HepG2 (cell line): ENCODE data around the gene FBN2. TPM values are rescaled to one million over a fixed set of nuclear protein-coding genes. Genes with fewer than 3 reads are reported as not detected.

Source experiments
- ATAC-seq: fragments of 200-7000 bp; cut with Tn5 transposase; 3 replicates; pipeline ENCODE4 v1.9.1; 2020; ENCODE audit warnings: mild to moderate bottlenecking, moderate library complexity
- BruUV-seq: library from RNA; stranded (reverse); fragments of 400-500 nt; replicated peaks from 2 replicates; lab custom pipeline; 2021; lab: Mats Ljungman, UMichigan
- CTCF ChIA-PET: fragments of 300-600 bp; formaldehyde crosslinking; extraction: SDS; loops from one replicate; lab custom pipeline; 2021; ENCODE audit warnings: low total read pairs, inconsistent platforms, low intra/inter-chr PET ratio; lab: Yijun Ruan, JAX
- POLR2A ChIA-PET: fragments of 350-600 bp; sonication (Branson Sonifier 250); formaldehyde crosslinking; loops from one replicate; lab custom pipeline; 2020; ENCODE audit warnings: antibody characterized with exemption, inconsistent platforms; lab: Yijun Ruan, JAX
- DNase-seq: peaks from one replicate; pipeline ENCODE4 v3.0.0-alpha.2; 2015; ENCODE audit warnings: low spot score
- FAIRE-seq: peaks from 3 replicates; lab custom pipeline; 2011; peaks lifted over from hg19 to GRCh38; lab: Jason Lieb, UNC
- H2AFZ ChIP-seq: one replicate; pipeline ENCODE4 v1.6.1; 2011; ENCODE audit warnings: low read length, inconsistent platforms
- H3K27ac ChIP-seq: fragments of 300-600 bp; 3 replicates; pipeline ENCODE4 v1.8.0; 2011; ENCODE audit warnings: mixed run types, mild to moderate bottlenecking, mixed read lengths, low read length, inconsistent platforms; ENCODE audit not compliant: insufficient read depth; ENCODE audit errors: extremely low read length
- H3K27me3 ChIP-seq, 2 experiments: fragments of 200-600 bp in 1 of 2; 2 replicates in 1 of 2; 3 replicates in 1 of 2; pipeline versions ENCODE4 v1.6.0 to v1.8.0; 2011; ENCODE audit warnings: low read length in 2 of 2, mild to moderate bottlenecking in 2 of 2, moderate library complexity in 2 of 2, inconsistent platforms in 1 of 2; ENCODE audit not compliant: insufficient read depth in 2 of 2, control insufficient read depth in 1 of 2
- H3K36me3 ChIP-seq, 2 experiments: fragments of 200-600 bp in 1 of 2; replicated peaks in 1 of 2; 2 replicates in 1 of 2; 3 replicates in 1 of 2; pipeline versions ENCODE4 v1.5.1 to v1.8.0; 2011; ENCODE audit warnings: low read length in 2 of 2, inconsistent platforms in 1 of 2; ENCODE audit not compliant: insufficient read depth in 2 of 2, control insufficient read depth in 1 of 2
- H3K4me1 ChIP-seq: 2 replicates; pipeline ENCODE4 v1.5.1; 2012; ENCODE audit warnings: low read length, inconsistent platforms; ENCODE audit not compliant: insufficient read depth
- H3K4me2 ChIP-seq: 2 replicates; pipeline ENCODE4 v1.6.0; 2011; ENCODE audit warnings: low read depth, low read length, inconsistent platforms
- H3K4me3 ChIP-seq, 3 experiments: fragments of 200-600 bp in 1 of 3; sonication (generic), shearing (Covaris generic) in 1 of 3; replicated peaks in 1 of 3; 2 replicates each; pipeline ENCODE4 v1.5.1; 2011 to 2016; ENCODE audit warnings: low read length in 3 of 3, inconsistent platforms in 2 of 3, low read depth in 2 of 3, mild to moderate bottlenecking in 2 of 3, control low read depth in 1 of 3, mixed read lengths in 1 of 3; ENCODE audit not compliant: insufficient read depth in 1 of 3
- H3K79me2 ChIP-seq: one replicate; pipeline ENCODE4 v1.6.1; 2011; ENCODE audit warnings: low read length, inconsistent platforms; ENCODE audit not compliant: insufficient read depth
- H3K9ac ChIP-seq: 2 replicates; pipeline ENCODE4 v1.6.0; 2011; ENCODE audit warnings: mild to moderate bottlenecking, low read depth, low read length, inconsistent platforms; ENCODE audit not compliant: insufficient read depth
- H3K9me3 ChIP-seq: 2 replicates; pipeline ENCODE4 v1.5.1; 2012; ENCODE audit warnings: mild to moderate bottlenecking, low read length
- H4K20me1 ChIP-seq: 2 replicates; pipeline ENCODE4 v1.6.0; 2011; ENCODE audit warnings: inconsistent platforms, mild to moderate bottlenecking, low read length, moderate library complexity; ENCODE audit not compliant: insufficient read depth
- AKAP8 ChIP-seq: sonication (generic); formaldehyde crosslinking; IDR thresholded peaks from 2 replicates; pipeline ENCODE4 v1.5.1; 2020; ENCODE audit warnings: mild to moderate bottlenecking, missing genetic modification reagents
- ATF5 ChIP-seq: sonication (generic); formaldehyde crosslinking; IDR thresholded peaks from 2 replicates; pipeline ENCODE4 v1.4.0; 2020; ENCODE audit warnings: mild to moderate bottlenecking, low read depth, missing genetic modification reagents
- ATRX ChIP-seq: sonication (generic); formaldehyde crosslinking; IDR thresholded peaks from 2 replicates; pipeline ENCODE4 v1.4.0; 2020; ENCODE audit warnings: missing genetic modification reagents, borderline replicate concordance
- CREB3 ChIP-seq: sonication (generic); formaldehyde crosslinking; IDR thresholded peaks from 2 replicates; pipeline ENCODE4 v1.5.0; 2020; ENCODE audit warnings: missing genetic modification reagents
- E2F1 ChIP-seq: sonication (generic); formaldehyde crosslinking; IDR thresholded peaks from 2 replicates; pipeline ENCODE4 v1.5.0; 2020; ENCODE audit warnings: missing genetic modification reagents
- EEA1 ChIP-seq: sonication (generic); formaldehyde crosslinking; IDR thresholded peaks from 2 replicates; pipeline ENCODE4 v1.5.1; 2020; ENCODE audit warnings: mild to moderate bottlenecking, missing genetic modification reagents, borderline replicate concordance
- ELF4 ChIP-seq: sonication (generic); formaldehyde crosslinking; IDR thresholded peaks from 2 replicates; pipeline ENCODE4 v1.5.0; 2020; ENCODE audit warnings: missing genetic modification reagents, mild to moderate bottlenecking, moderate library complexity, borderline replicate concordance
- HOXA3 ChIP-seq: sonication (generic); formaldehyde crosslinking; IDR thresholded peaks from 2 replicates; pipeline ENCODE4 v1.5.0; 2020; ENCODE audit warnings: missing genetic modification reagents
- KDM6A ChIP-seq: IDR thresholded peaks from 2 replicates; pipeline ENCODE4 v1.6.1; 2016; ENCODE audit warnings: low read depth
- MYC ChIP-seq: sonication (generic); formaldehyde crosslinking; IDR thresholded peaks from 2 replicates; pipeline ENCODE4 v1.9.0; 2021; ENCODE audit warnings: missing genetic modification reagents, borderline replicate concordance
- PRMT3 ChIP-seq: sonication (generic); formaldehyde crosslinking; IDR thresholded peaks from 2 replicates; pipeline ENCODE4 v1.8.1; 2022; ENCODE audit warnings: low read depth, mild to moderate bottlenecking, moderate library complexity, missing genetic modification reagents, borderline replicate concordance
- RARA ChIP-seq: IDR thresholded peaks from 2 replicates; pipeline ENCODE4 v1.6.1; 2016; ENCODE audit warnings: missing genetic modification reagents, missing compliant biosample characterization
- SCMH1 ChIP-seq: sonication (generic); formaldehyde crosslinking; IDR thresholded peaks from 2 replicates; pipeline ENCODE4 v1.9.0; 2021; ENCODE audit warnings: missing genetic modification reagents, mild to moderate bottlenecking, borderline replicate concordance
- ZNF44 ChIP-seq: sonication (generic); formaldehyde crosslinking; IDR thresholded peaks from 2 replicates; pipeline ENCODE4 v1.5.1; 2020; ENCODE audit warnings: mild to moderate bottlenecking, missing genetic modification reagents
- ZSCAN12 ChIP-seq: sonication (generic); formaldehyde crosslinking; IDR thresholded peaks from 2 replicates; pipeline ENCODE4 v1.9.0; 2021; ENCODE audit warnings: mild to moderate bottlenecking, missing genetic modification reagents
- WGBS: methylation state at CpG from one replicate; pipeline ENCODE4 v1.1.6; 2017; ENCODE audit warnings: low lambda C conversion rate; 5-methylcytosine and 5-hydroxymethylcytosine counted together
- in situ Hi-C: cut with HindIII; loops from 2 replicates; pipeline ENCODE4 v1.10.0; 2017; ENCODE audit warnings: low pct_unique_long_range_greater_than_20kb; ENCODE audit not compliant: extremely low pct_ligation_motif_present
- intact Hi-C: fragments of 100-400 bp; cut with micrococcal nuclease; formaldehyde crosslinking; loops from one replicate; pipeline ENCODE4 v1.10.0; 2022; ENCODE audit not compliant: unreplicated experiment
- polyA plus RNA-seq, 8 experiments: library from polyadenylated mRNA; depleted of rRNA in 3 of 8; stranded (reverse) in 7 of 8; unstranded in 1 of 8; fragments of >200 nt; fragmentation: Illumina TruSeq in 4 of 8; extraction: Trizol in 4 of 8; gene quantifications; 2 replicates each; pipeline versions ENCODE4 v1.2.1 to v1.2.3, GENCODE V29; 2011 to 2016; ENCODE audit warnings: low read depth in 4 of 8, missing spikeins in 1 of 8, mixed read lengths in 1 of 8; ENCODE audit not compliant: insufficient read depth in 1 of 8
- total RNA-seq, 5 experiments: library from RNA; depleted of rRNA; stranded (reverse); fragments of >200 nt; fragmentation: Illumina TruSeq; extraction: Trizol; gene quantifications; 2 replicates each; pipeline ENCODE4 v1.2.3, GENCODE V29; 2016; ENCODE audit warnings: low read depth in 1 of 5
- TF ChIP-seq, protein P1 (sequence below): sonication (generic); formaldehyde crosslinking; IDR thresholded peaks from 2 replicates; pipeline ENCODE4 v1.5.0; 2020; ENCODE audit warnings: missing genetic modification reagents
- TF ChIP-seq, protein P2 (sequence below): sonication (generic); formaldehyde crosslinking; IDR thresholded peaks from 2 replicates; pipeline ENCODE4 v1.9.0; 2021; ENCODE audit warnings: missing genetic modification reagents, borderline replicate concordance
- TF ChIP-seq, protein P3 (sequence below): sonication (generic); formaldehyde crosslinking; IDR thresholded peaks from 2 replicates; pipeline ENCODE4 v1.4.0; 2020; ENCODE audit warnings: low read depth, mild to moderate bottlenecking, missing genetic modification reagents

The FBN2 gene
- total and polyA plus RNA-seq, 2 of the 13 experiments (the other 11 are each of a cell fraction or from before 2014, with no cell fraction given), result not detected

DNA sequence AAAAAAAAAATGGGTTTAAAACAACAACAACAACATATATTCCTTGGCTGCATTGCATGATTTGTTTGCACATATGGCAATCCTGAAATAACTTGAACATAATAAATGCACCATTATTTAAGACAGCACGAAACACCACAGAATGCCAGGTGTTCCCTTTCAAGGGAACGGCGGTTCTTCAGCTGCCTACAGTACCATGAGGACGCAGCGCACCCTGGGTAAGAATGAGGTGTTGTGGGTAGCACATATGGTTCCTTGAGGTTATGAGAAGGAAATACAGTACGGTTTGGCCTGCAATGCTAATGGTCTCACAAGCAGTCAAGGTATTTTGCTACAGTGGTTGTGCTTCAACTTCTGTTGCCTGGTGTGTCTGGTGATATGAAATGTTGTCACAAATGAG lies 279.7 kb downstream of the FBN2 start:
- ATAC-seq, result no peak
- H3K4me2 ChIP-seq, result no peak overlapping the region
- H3K4me1 ChIP-seq, result no peaks in the 10 kb centered on the region
- no peak for DNase-seq
- no peaks in the 10 kb centered on the region for H3K36me3 ChIP-seq
- no peaks in the 10 kb centered on the region; a peak in 1 of 5 replicates for H3K27me3 ChIP-seq
- FAIRE-seq, result no peak
- no peak overlapping the region for H3K4me3 ChIP-seq
- no TSS peak for BruUV-seq
- 0 out of 2 replicates have a peak, but pooled peaks cover 5% of the 10 kb centered on the region for H3K9me3 ChIP-seq
- H2AFZ ChIP-seq, result no peak overlapping the region
- in situ Hi-C loops, result no loop called here
- TF ChIP-seq ATF5 (no peak), ATRX (CRISPR knock-in tag) (no peak), RARA (no peak), KDM6A (CRISPR knock-in tag) (no peak), CREB3 (no peak), ZSCAN12 (CRISPR knock-in tag) (no peak), AKAP8 (CRISPR knock-in tag) (no peak), MYC (CRISPR knock-in tag) (no peak), E2F1 (CRISPR knock-in tag) (no peak), PRMT3 (CRISPR knock-in tag) (no peak), ELF4 (CRISPR knock-in tag) (no peak), SCMH1 (no peak), EEA1 (no peak), ZNF44 (CRISPR knock-in tag) (no peak), HOXA3 (CRISPR knock-in tag) (no peak)
- TF ChIP-seq, protein P1, sequence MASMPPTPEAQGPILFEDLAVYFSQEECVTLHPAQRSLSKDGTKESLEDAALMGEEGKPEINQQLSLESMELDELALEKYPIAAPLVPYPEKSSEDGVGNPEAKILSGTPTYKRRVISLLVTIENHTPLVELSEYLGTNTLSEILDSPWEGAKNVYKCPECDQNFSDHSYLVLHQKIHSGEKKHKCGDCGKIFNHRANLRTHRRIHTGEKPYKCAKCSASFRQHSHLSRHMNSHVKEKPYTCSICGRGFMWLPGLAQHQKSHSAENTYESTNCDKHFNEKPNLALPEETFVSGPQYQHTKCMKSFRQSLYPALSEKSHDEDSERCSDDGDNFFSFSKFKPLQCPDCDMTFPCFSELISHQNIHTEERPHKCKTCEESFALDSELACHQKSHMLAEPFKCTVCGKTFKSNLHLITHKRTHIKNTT (CRISPR knock-in tag), result no peak
- TF ChIP-seq, protein P2, sequence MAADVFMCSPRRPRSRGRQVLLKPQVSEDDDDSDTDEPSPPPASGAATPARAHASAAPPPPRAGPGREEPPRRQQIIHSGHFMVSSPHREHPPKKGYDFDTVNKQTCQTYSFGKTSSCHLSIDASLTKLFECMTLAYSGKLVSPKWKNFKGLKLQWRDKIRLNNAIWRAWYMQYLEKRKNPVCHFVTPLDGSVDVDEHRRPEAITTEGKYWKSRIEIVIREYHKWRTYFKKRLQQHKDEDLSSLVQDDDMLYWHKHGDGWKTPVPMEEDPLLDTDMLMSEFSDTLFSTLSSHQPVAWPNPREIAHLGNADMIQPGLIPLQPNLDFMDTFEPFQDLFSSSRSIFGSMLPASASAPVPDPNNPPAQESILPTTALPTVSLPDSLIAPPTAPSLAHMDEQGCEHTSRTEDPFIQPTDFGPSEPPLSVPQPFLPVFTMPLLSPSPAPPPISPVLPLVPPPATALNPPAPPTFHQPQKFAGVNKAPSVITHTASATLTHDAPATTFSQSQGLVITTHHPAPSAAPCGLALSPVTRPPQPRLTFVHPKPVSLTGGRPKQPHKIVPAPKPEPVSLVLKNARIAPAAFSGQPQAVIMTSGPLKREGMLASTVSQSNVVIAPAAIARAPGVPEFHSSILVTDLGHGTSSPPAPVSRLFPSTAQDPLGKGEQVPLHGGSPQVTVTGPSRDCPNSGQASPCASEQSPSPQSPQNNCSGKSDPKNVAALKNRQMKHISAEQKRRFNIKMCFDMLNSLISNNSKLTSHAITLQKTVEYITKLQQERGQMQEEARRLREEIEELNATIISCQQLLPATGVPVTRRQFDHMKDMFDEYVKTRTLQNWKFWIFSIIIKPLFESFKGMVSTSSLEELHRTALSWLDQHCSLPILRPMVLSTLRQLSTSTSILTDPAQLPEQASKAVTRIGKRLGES (CRISPR knock-in tag), result no peak
- TF ChIP-seq, protein P3, sequence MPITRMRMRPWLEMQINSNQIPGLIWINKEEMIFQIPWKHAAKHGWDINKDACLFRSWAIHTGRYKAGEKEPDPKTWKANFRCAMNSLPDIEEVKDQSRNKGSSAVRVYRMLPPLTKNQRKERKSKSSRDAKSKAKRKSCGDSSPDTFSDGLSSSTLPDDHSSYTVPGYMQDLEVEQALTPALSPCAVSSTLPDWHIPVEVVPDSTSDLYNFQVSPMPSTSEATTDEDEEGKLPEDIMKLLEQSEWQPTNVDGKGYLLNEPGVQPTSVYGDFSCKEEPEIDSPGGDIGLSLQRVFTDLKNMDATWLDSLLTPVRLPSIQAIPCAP (CRISPR knock-in tag), result no peak
- H3K79me2 ChIP-seq, result no peaks in the 10 kb centered on the region
- no peaks in the 10 kb centered on the region for H4K20me1 ChIP-seq
- ChIA-PET CTCF (no interaction called here), POLR2A (no interaction called here)
- intact Hi-C loops, result no loop called here
- H3K9ac ChIP-seq, result no peak overlapping the region
- no peak overlapping the region for H3K27ac ChIP-seq
- 28% methylated on average over 6 of the region's 6 CpGs for WGBS
